ENCODE measurements around the gene ZNF496.

DNA sequence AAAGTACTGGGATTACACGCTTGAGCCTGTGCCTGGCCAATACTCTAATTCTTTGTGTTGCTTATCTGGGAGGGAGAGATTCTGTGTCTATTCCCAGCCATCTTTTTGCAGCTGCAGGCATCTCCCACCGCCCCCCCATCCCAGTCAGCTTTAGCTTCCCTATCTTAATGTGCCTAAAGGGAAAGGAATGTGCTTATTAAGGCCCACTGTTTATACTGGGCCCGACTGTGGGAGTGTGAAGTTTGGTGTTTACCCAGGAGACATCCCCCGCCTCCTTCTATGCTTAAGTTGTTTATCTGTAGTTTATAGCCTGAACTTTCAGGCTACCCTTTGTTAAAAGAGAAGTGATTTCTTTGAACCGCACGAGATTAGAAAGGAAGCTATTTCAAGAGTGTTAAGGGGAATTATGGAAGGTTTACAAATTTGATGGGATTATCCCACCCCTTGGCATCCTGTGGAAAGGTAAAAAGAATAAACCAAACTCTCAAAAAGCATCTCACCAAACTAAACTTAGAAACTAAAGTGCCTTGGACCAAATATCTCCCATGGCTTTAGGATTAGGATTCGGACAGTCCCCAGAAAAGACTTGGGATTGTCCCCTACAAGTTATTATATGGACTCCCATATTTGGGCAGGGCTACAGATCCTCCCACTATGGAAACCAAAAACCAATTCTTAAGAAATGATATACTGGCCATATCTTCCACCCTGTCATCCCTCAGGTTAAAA lies 25.5 kb upstream of the ZNF496 start:
- TF ChIP-seq, protein P1, sequence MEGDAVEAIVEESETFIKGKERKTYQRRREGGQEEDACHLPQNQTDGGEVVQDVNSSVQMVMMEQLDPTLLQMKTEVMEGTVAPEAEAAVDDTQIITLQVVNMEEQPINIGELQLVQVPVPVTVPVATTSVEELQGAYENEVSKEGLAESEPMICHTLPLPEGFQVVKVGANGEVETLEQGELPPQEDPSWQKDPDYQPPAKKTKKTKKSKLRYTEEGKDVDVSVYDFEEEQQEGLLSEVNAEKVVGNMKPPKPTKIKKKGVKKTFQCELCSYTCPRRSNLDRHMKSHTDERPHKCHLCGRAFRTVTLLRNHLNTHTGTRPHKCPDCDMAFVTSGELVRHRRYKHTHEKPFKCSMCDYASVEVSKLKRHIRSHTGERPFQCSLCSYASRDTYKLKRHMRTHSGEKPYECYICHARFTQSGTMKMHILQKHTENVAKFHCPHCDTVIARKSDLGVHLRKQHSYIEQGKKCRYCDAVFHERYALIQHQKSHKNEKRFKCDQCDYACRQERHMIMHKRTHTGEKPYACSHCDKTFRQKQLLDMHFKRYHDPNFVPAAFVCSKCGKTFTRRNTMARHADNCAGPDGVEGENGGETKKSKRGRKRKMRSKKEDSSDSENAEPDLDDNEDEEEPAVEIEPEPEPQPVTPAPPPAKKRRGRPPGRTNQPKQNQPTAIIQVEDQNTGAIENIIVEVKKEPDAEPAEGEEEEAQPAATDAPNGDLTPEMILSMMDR (IDR thresholded peaks at IDR 0.05; ENCODE audit: low read depth, low read length, poor library complexity, severe bottlenecking): no peak
- no peak for TF ChIP-seq EZH2phosphoT487 (IDR thresholded peaks at IDR 0.05; ENCODE audit: borderline replicate concordance, low read length)

Measured in DOHH2 (cell line).